ENCODE results near the gene RNF125.

GRCh38 chr18:32091325-32091723 is 72.7 kb downstream of the RNF125 start:
- no peak for TF ChIP-seq CTCF (IDR thresholded peaks at IDR 0.05)
- no peak for TF ChIP-seq EZH2 (IDR thresholded peaks at IDR 0.05; ENCODE audit: borderline replicate concordance, insufficient read depth, low read depth, low read length, poor library complexity, severe bottlenecking)

Data from B cell (primary cell).